Hepatocyte (in vitro differentiated cells): Measurements from ENCODE around the gene IQCM.

Source experiments
- CTCF ChIP-seq: fragments of 200-600 bp; sonication (generic); IDR thresholded peaks from 2 replicates; pipeline ENCODE4 v1.5.1; 2016; ENCODE audit warnings: antibody characterized with exemption, mild to moderate bottlenecking; ENCODE audit not compliant: poor library complexity
- EZH2 ChIP-seq: fragments of 200-600 bp; sonication (generic); IDR thresholded peaks from 2 replicates; pipeline ENCODE4 v1.6.1; 2016; ENCODE audit warnings: antibody characterized with exemption, mild to moderate bottlenecking, borderline replicate concordance
- EZH2phosphoT487 ChIP-seq: fragments of 200-600 bp; sonication (generic); IDR thresholded peaks from one replicate; pipeline ENCODE4 v1.6.1; 2018; ENCODE audit warnings: antibody characterized with exemption, mild to moderate bottlenecking, low read depth, moderate library complexity; ENCODE audit not compliant: unreplicated experiment, severe bottlenecking

GRCh38 chr4:149498246-149498645 lies 317.4 kb downstream of the IQCM start:
- TF ChIP-seq CTCF (no peak), EZH2 (no peak), EZH2phosphoT487 (no peak)
